Measurements from ENCODE around the gene DYSF.

DNA sequence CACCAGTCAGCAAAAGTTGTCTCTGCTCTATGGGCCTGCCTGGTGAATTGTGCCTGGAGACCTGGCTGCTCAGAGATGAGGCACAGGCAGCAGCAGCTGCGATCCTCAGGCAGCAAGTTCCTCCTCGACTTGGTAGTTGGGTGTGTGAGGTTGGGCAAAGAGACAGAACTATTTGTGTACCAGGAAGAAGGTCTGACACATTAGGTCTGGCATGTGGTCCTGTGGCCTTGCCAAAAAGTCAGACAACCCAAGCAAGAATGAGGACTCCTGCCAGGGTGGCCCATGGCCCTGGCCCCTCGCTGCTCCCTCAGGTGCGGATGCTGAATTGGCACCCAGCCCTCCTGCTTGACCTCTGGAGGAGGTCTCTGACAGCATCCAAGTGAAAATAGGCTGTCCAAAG lies 192.7 kb downstream of the DYSF start:
- no peak for TF ChIP-seq POLR2A (IDR thresholded peaks at IDR 0.05; ENCODE audit: low read length)
- no peak for TF ChIP-seq GATA1 (IDR thresholded peaks at IDR 0.05; ENCODE audit: low read depth, low read length)
